HEK293 (cell line): Measurements from ENCODE around the gene TMEM198.

Experiments
- CTCF ChIA-PET: fragments of 350-600 bp; formaldehyde crosslinking; extraction: SDS; loops from one replicate; lab custom pipeline; 2021; ENCODE audit warnings: antibody characterized with exemption; lab: Yijun Ruan, JAX
- POLR2A ChIA-PET: fragments of 300-600 bp; formaldehyde crosslinking; extraction: SDS; loops from one replicate; lab custom pipeline; 2020; ENCODE audit warnings: antibody characterized with exemption, inconsistent platforms; lab: Yijun Ruan, JAX
- H3K27ac ChIP-seq: fragments of 200-500 bp; sonication (Bioruptor generic); 2 replicates; pipeline ENCODE4 v1.5.1; 2014; ENCODE audit warnings: low read depth, low read length, control low read depth, inconsistent platforms; ENCODE audit errors: extremely low read depth
- H3K36me3 ChIP-seq, 2 experiments: fragments of 200-500 bp in 1 of 2; sonication (Bioruptor generic) in 1 of 2; 1 replicate in 1 of 2; 2 replicates in 1 of 2; pipeline ENCODE4 v1.5.1; 2014 to 2017; ENCODE audit warnings: inconsistent platforms in 2 of 2, low read length in 2 of 2; ENCODE audit not compliant: control insufficient read depth in 2 of 2, insufficient read depth in 1 of 2
- H3K4me1 ChIP-seq: fragments of 200-500 bp; sonication (Bioruptor generic); 2 replicates; pipeline ENCODE4 v1.5.1; 2014; ENCODE audit warnings: mild to moderate bottlenecking, low read length, inconsistent platforms; ENCODE audit not compliant: control insufficient read depth, insufficient read depth
- H3K4me3 ChIP-seq: 2 replicates; pipeline ENCODE4 v1.5.1; 2011; ENCODE audit warnings: low read depth, mild to moderate bottlenecking, control low read depth, low read length, moderate library complexity
- H3K9me3 ChIP-seq: fragments of 200-500 bp; sonication (Bioruptor generic); 2 replicates; pipeline ENCODE4 v1.5.1; 2014; ENCODE audit warnings: low read depth, low read length, inconsistent platforms; ENCODE audit not compliant: control insufficient read depth, insufficient read depth
- KLF8 ChIP-seq: fragments of 450-650 bp; formaldehyde crosslinking; IDR thresholded peaks from 2 replicates; pipeline ENCODE4 v1.5.1; 2016; ENCODE audit warnings: missing biosample characterization, missing genetic modification characterization
- YY1 ChIP-seq: fragments of 450-650 bp; formaldehyde crosslinking; IDR thresholded peaks from 2 replicates; pipeline ENCODE4 v1.5.1; 2018; ENCODE audit warnings: missing biosample characterization, missing genetic modification characterization
- ZBTB17 ChIP-seq: fragments of 450-650 bp; formaldehyde crosslinking; IDR thresholded peaks from 2 replicates; pipeline ENCODE4 v1.5.1; 2016; ENCODE audit warnings: missing biosample characterization, missing genetic modification characterization
- ZFP3 ChIP-seq: fragments of 450-650 bp; formaldehyde crosslinking; IDR thresholded peaks from 2 replicates; pipeline ENCODE4 v1.5.1; 2016; ENCODE audit warnings: low read depth, missing biosample characterization, missing genetic modification characterization
- ZNF112 ChIP-seq: fragments of 450-650 bp; formaldehyde crosslinking; IDR thresholded peaks from 2 replicates; pipeline ENCODE4 v1.5.0; 2017; ENCODE audit warnings: missing biosample characterization, missing genetic modification characterization
- ZNF146 ChIP-seq: fragments of 450-650 bp; formaldehyde crosslinking; IDR thresholded peaks from 2 replicates; pipeline ENCODE4 v1.5.1; 2016; ENCODE audit warnings: missing biosample characterization, missing genetic modification characterization
- ZNF157 ChIP-seq: fragments of 450-650 bp; formaldehyde crosslinking; IDR thresholded peaks from 2 replicates; pipeline ENCODE4 v1.5.1; 2016; ENCODE audit warnings: missing biosample characterization, missing genetic modification characterization
- ZNF211 ChIP-seq: fragments of 450-650 bp; formaldehyde crosslinking; IDR thresholded peaks from 2 replicates; pipeline ENCODE4 v1.5.1; 2016; ENCODE audit warnings: low read depth, missing biosample characterization, missing genetic modification characterization
- ZNF239 ChIP-seq: fragments of 450-650 bp; formaldehyde crosslinking; IDR thresholded peaks from 2 replicates; pipeline ENCODE4 v1.5.1; 2016; ENCODE audit warnings: missing biosample characterization, missing genetic modification characterization
- ZNF366 ChIP-seq: fragments of 450-650 bp; formaldehyde crosslinking; conservative IDR thresholded peaks from 2 replicates; pipeline ENCODE4 v1.5.1; 2016; ENCODE audit warnings: missing biosample characterization, missing genetic modification characterization
- ZNF426 ChIP-seq: fragments of 450-650 bp; formaldehyde crosslinking; IDR thresholded peaks from 2 replicates; pipeline ENCODE4 v1.5.1; 2017; ENCODE audit warnings: missing biosample characterization, missing genetic modification characterization, mild to moderate bottlenecking, inconsistent platforms, moderate library complexity
- ZNF548 ChIP-seq: fragments of 450-650 bp; formaldehyde crosslinking; IDR thresholded peaks from 2 replicates; pipeline ENCODE4 v1.5.1; 2016; ENCODE audit warnings: missing biosample characterization, missing genetic modification characterization
- ZNF626 ChIP-seq: fragments of 450-650 bp; sonication (Bioruptor Pico); formaldehyde crosslinking; IDR thresholded peaks from 2 replicates; pipeline ENCODE4 v1.5.1; 2018; ENCODE audit warnings: missing biosample characterization, missing genetic modification characterization, inconsistent platforms
- ZNF701 ChIP-seq: fragments of 450-650 bp; formaldehyde crosslinking; IDR thresholded peaks from 2 replicates; pipeline ENCODE4 v1.5.1; 2016; ENCODE audit warnings: missing biosample characterization, missing genetic modification characterization
- ZNF768 ChIP-seq: fragments of 450-650 bp; formaldehyde crosslinking; IDR thresholded peaks from 2 replicates; pipeline ENCODE4 v1.5.1; 2018; ENCODE audit warnings: missing biosample characterization, mild to moderate bottlenecking, missing genetic modification characterization
- TF ChIP-seq, protein P1 (sequence below): fragments of 450-650 bp; formaldehyde crosslinking; IDR thresholded peaks from 2 replicates; pipeline ENCODE4 v1.5.1; 2016; ENCODE audit warnings: missing biosample characterization, missing genetic modification characterization
- TF ChIP-seq, protein P2 (sequence below): fragments of 450-650 bp; formaldehyde crosslinking; IDR thresholded peaks from 2 replicates; pipeline ENCODE4 v1.5.1; 2017; ENCODE audit warnings: missing biosample characterization, missing genetic modification characterization
- TF ChIP-seq, protein P3 (sequence below): fragments of 450-650 bp; formaldehyde crosslinking; IDR thresholded peaks from 2 replicates; pipeline ENCODE4 v1.5.1; 2016; ENCODE audit warnings: missing biosample characterization, missing genetic modification characterization, low read depth

The TMEM198 gene

DNA sequence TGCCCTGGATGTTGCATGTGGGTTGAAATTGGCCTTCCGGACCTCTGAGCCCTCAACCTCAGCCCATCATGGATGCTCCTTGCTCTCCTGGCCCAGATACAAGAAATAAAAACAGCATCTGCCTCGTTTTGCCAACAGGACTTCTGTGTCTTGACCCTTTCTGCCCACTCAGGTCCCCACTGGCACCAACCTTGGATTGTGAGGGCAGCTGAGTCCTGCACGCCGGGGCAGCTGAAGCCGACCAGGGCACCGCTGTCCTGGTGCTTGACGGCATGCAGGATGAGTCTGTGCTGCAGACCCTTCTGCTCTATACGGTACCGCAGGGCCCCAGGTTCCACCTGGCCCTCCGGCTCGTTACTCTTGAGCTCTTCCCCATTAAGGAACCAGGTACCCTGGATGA lies 22.8 kb downstream of the TMEM198 start (continued):
- TF ChIP-seq ZNF426 (tag by site-specific recombination) (no peak), ZNF146 (no peak), KLF8 (tag by site-specific recombination) (no peak), ZBTB17 (tag by site-specific recombination) (no peak), ZNF366 (tag by site-specific recombination) (no peak), ZNF701 (no peak)

DNA sequence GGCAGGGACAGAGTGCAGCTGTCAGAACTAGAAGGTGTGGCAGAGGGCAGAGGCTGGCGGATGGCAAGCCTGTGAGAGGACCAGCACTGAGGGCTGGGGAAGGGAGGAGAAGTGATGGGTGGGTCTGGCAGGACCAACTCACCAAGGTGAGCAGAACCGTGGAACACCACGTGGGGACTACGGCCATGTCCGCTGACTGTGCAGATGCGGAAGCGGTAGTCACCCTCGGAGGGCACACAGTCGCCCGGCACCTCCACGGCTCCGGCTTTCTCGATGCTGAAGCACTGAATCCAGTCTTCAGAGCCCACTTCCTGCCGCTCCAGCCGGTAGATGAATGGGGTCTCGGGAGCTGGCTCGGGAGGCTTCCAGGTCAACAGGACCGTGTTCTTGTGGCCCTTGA lies 23.3 kb downstream of the TMEM198 start:
- POLR2A ChIA-PET = interaction anchor here (1.5 to 2.8 kb wide), 4 partner anchors 10 to 30 kb away, joined by 3 to 12 read pairs (median 4); partner anchors contain the start of gene STK11IP
- Histone ChIP-seq H3K4me3 (no peak overlapping the region), H3K36me3 (peaks cover 13 to 79% of the 10 kb centered on the region in 2 experiments; a peak in 2 of 3 replicates), H3K9me3 (no peaks in the 10 kb centered on the region), H3K4me1 (peaks cover 13% of the 10 kb centered on the region), H3K27ac (no peak overlapping the region)
- TF ChIP-seq ZNF112 (tag by site-specific recombination) (no peak), ZNF768 (tag by site-specific recombination) (no peak), ZNF211 (tag by site-specific recombination) (no peak), ZNF626 (tag by site-specific recombination) (no peak)
- TF ChIP-seq, protein P1, sequence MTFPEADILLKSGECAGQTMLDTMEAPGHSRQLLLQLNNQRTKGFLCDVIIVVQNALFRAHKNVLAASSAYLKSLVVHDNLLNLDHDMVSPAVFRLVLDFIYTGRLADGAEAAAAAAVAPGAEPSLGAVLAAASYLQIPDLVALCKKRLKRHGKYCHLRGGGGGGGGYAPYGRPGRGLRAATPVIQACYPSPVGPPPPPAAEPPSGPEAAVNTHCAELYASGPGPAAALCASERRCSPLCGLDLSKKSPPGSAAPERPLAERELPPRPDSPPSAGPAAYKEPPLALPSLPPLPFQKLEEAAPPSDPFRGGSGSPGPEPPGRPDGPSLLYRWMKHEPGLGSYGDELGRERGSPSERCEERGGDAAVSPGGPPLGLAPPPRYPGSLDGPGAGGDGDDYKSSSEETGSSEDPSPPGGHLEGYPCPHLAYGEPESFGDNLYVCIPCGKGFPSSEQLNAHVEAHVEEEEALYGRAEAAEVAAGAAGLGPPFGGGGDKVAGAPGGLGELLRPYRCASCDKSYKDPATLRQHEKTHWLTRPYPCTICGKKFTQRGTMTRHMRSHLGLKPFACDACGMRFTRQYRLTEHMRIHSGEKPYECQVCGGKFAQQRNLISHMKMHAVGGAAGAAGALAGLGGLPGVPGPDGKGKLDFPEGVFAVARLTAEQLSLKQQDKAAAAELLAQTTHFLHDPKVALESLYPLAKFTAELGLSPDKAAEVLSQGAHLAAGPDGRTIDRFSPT (tag by site-specific recombination) = no peak
- CTCF ChIA-PET = interaction anchor here (1.1 to 1.4 kb wide), 2 partner anchors 71 to 74 kb away, joined by 3 to 7 read pairs; no protein-coding TSS in a partner anchor

DNA sequence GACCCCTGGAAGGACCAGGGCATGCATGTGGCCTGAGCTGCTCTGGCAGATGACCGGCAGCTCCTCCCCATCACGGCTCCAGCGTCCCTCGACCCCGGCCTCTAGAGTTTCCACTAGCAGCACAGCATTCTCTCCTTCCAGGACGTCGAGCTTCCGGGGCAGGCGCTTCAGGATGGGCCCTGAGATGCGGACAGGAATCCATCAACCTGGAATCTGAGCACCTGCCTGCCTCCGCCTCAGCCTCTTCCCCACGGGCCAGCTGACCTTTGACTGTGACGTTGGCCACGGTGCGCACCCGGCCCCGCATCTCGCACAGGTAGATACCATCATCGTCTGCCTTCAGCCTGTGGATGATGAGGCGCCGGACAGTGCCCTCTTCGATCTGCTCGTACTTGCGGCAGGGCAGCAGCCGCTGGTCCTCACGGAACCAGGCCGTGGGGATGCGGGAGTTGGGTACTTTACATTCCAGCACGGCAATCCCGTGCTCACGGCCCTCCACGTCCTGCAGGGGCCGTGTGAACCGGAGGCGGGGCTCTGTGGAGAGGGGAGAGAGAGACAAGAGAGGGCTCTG lies 24.0 kb downstream of the TMEM198 start:
- POLR2A ChIA-PET = interaction anchor here (1.0 to 2.8 kb wide), 4 partner anchors 9 to 29 kb away, joined by 3 to 12 read pairs (median 4); partner anchors contain the start of gene STK11IP
- no peaks in the 10 kb centered on the region for H3K9me3 ChIP-seq
- no peak for TF ChIP-seq ZNF239 (tag by site-specific recombination)
- TF ChIP-seq, protein P2, sequence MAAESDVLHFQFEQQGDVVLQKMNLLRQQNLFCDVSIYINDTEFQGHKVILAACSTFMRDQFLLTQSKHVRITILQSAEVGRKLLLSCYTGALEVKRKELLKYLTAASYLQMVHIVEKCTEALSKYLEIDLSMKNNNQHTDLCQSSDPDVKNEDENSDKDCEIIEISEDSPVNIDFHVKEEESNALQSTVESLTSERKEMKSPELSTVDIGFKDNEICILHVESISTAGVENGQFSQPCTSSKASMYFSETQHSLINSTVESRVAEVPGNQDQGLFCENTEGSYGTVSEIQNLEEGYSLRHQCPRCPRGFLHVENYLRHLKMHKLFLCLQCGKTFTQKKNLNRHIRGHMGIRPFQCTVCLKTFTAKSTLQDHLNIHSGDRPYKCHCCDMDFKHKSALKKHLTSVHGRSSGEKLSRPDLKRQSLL (tag by site-specific recombination) = peak; percentile 29; the same call in 1 of the 2 replicates
- TF ChIP-seq, all 188 proteins: peak for 1
- Histone ChIP-seq H3K4me1 (peaks cover 13% of the 10 kb centered on the region), H3K36me3 (peaks cover 13 to 72% of the 10 kb centered on the region in 2 experiments; a peak in 2 of 3 replicates), H3K4me3 (no peak overlapping the region), H3K27ac (no peak overlapping the region)
- CTCF ChIA-PET = interaction anchor here (1.1 to 1.4 kb wide), 2 partner anchors 71 to 74 kb away, joined by 3 to 7 read pairs; no protein-coding TSS in a partner anchor

DNA sequence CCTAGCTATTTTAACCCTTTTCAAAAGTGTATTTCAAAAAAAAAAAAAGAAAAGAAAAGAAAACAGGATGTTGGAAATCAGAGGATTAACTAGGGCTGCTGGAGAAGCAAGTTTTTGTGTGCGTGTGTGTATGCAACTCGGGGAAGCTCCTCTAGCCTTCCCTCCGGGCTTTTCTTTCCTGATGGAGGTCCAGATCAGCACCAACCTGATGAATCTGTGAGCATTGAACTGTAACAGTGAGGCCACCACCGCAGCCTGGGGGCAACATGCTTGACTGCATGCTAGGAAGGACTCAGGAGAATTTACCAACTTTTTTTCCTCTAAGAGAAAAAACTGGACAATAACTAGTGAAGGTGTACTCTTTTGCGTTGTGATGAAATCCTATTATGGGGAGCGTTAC lies 25.2 kb downstream of the TMEM198 start:
- ChIA-PET POLR2A (interaction anchor here (2.8 kb wide), 1 partner anchor 28 kb away, joined by 12 read pairs; the partner anchor contains the start of gene STK11IP), CTCF (interaction anchor here (0.6 to 3.5 kb wide), 3 partner anchors 9 to 535 kb away, joined by 3 to 32 read pairs (median 4); no protein-coding TSS in a partner anchor)
- Histone ChIP-seq H3K9me3 (no peaks in the 10 kb centered on the region), H3K36me3 (peaks cover 13 to 60% of the 10 kb centered on the region in 2 experiments; a peak in 2 of 3 replicates), H3K27ac (no peak overlapping the region), H3K4me1 (peaks cover 13% of the 10 kb centered on the region), H3K4me3 (no peak overlapping the region)
- TF ChIP-seq YY1 (tag by site-specific recombination) = no peak
- no peak for TF ChIP-seq ZNF548
- TF ChIP-seq ZFP3 (tag by site-specific recombination) = no peak
- no peak for TF ChIP-seq ZNF157
- TF ChIP-seq, protein P3, sequence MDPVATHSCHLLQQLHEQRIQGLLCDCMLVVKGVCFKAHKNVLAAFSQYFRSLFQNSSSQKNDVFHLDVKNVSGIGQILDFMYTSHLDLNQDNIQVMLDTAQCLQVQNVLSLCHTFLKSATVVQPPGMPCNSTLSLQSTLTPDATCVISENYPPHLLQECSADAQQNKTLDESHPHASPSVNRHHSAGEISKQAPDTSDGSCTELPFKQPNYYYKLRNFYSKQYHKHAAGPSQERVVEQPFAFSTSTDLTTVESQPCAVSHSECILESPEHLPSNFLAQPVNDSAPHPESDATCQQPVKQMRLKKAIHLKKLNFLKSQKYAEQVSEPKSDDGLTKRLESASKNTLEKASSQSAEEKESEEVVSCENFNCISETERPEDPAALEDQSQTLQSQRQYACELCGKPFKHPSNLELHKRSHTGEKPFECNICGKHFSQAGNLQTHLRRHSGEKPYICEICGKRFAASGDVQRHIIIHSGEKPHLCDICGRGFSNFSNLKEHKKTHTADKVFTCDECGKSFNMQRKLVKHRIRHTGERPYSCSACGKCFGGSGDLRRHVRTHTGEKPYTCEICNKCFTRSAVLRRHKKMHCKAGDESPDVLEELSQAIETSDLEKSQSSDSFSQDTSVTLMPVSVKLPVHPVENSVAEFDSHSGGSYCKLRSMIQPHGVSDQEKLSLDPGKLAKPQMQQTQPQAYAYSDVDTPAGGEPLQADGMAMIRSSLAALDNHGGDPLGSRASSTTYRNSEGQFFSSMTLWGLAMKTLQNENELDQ (tag by site-specific recombination) = no peak
